ENCODE results near the gene NLGN1.

GRCh38 chr3:174110761-174111160 is 713.2 kb downstream of the NLGN1 start:
- TF ChIP-seq FOXS1 (CRISPR knock-in tag; IDR thresholded peaks at IDR 0.05) (no peak), ZNF302 (CRISPR knock-in tag; IDR thresholded peaks at IDR 0.05) (no peak), CHD2 (IDR thresholded peaks at IDR 0.05; ENCODE audit: low read length, partially characterized antibody) (no peak), POLR2A (IDR thresholded peaks at IDR 0.05; ENCODE audit: low read length) (no peak), MAZ (IDR thresholded peaks at IDR 0.05; ENCODE audit: borderline replicate concordance, low read depth, low read length) (no peak), CBX8 (IDR thresholded peaks at IDR 0.05) (no peak)
- TF ChIP-seq, protein P1, sequence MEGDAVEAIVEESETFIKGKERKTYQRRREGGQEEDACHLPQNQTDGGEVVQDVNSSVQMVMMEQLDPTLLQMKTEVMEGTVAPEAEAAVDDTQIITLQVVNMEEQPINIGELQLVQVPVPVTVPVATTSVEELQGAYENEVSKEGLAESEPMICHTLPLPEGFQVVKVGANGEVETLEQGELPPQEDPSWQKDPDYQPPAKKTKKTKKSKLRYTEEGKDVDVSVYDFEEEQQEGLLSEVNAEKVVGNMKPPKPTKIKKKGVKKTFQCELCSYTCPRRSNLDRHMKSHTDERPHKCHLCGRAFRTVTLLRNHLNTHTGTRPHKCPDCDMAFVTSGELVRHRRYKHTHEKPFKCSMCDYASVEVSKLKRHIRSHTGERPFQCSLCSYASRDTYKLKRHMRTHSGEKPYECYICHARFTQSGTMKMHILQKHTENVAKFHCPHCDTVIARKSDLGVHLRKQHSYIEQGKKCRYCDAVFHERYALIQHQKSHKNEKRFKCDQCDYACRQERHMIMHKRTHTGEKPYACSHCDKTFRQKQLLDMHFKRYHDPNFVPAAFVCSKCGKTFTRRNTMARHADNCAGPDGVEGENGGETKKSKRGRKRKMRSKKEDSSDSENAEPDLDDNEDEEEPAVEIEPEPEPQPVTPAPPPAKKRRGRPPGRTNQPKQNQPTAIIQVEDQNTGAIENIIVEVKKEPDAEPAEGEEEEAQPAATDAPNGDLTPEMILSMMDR (IDR thresholded peaks at IDR 0.05), result no peak
